GM23248 (cell line): Measurements from ENCODE around the gene L3HYPDH.

Experiments
- EZH2 ChIP-seq: fragments of 200-600 bp; sonication (generic); IDR thresholded peaks from 2 replicates; pipeline ENCODE4 v1.6.1; 2018; ENCODE audit warnings: antibody characterized with exemption, mild to moderate bottlenecking; ENCODE audit not compliant: insufficient read depth, poor library complexity, severe bottlenecking
- EZH2phosphoT487 ChIP-seq: fragments of 200-600 bp; sonication (generic); IDR thresholded peaks from 2 replicates; pipeline ENCODE4 v1.6.1; 2018; ENCODE audit warnings: antibody characterized with exemption, moderate library complexity, mild to moderate bottlenecking, low read depth; ENCODE audit not compliant: insufficient read depth

DNA sequence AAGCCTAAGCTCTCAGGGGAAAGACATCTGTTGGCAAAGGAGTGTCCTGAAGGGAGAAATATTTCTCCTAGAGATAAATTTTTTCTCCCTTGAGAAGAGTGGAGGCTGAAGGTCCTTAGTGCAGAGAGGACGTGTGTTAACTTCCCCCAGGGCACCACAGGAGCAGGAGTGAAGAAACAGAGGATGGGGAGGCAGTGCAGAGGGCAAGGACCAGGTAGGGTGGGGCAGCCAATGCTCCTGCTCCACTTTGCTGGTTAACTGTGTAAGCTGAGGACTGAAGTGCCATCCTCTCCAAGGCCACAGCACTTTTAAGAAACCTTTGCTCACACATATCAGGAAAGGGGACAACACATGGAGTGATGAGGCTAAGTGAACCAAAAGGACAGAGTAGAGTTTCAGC, 4.0 kb downstream of the L3HYPDH start:
- no peak for TF ChIP-seq EZH2
- TF ChIP-seq EZH2phosphoT487, result no peak
